Type B pancreatic cell (in vitro differentiated cells): ENCODE results near the gene OR2T12. TPM values are rescaled to one million over a fixed set of nuclear protein-coding genes. Genes with fewer than 3 reads are reported as not detected.

Experiments
- DNase-seq: peaks from one replicate; pipeline ENCODE4 v3.0.0; 2021; ENCODE audit warnings: mixed read lengths; ENCODE audit not compliant: unreplicated experiment; ENCODE audit errors: extremely low spot score
- H3K27ac Mint-ChIP-seq: 2 replicates; pipeline ENCODE4 v1.8.0; 2021; ENCODE audit warnings: mild to moderate bottlenecking, mixed read lengths
- H3K27me3 Mint-ChIP-seq: 2 replicates; pipeline ENCODE4 v1.8.0; 2021; ENCODE audit warnings: mixed read lengths
- H3K36me3 Mint-ChIP-seq: 2 replicates; pipeline ENCODE4 v1.8.0; 2021; ENCODE audit warnings: mixed read lengths
- H3K4me1 Mint-ChIP-seq: one replicate; pipeline ENCODE4 v1.8.0; 2021; ENCODE audit warnings: mixed read lengths; ENCODE audit not compliant: unreplicated experiment
- H3K4me3 Mint-ChIP-seq: 2 replicates; pipeline ENCODE4 v1.8.0; 2021; ENCODE audit warnings: mild to moderate bottlenecking, mixed read lengths
- H3K9me3 Mint-ChIP-seq: 2 replicates; pipeline ENCODE4 v1.8.0; 2021; ENCODE audit warnings: mixed read lengths
- total RNA-seq: library from RNA; stranded (reverse); gene quantifications from 2 replicates; pipeline ENCODE4 v1.2.1, GENCODE V29; 2021; ENCODE audit warnings: low replicate concordance
- TF ChIP-seq, protein P1 (sequence below): fragments of 200-600 bp; sonication (generic); conservative IDR thresholded peaks from 2 replicates; pipeline ENCODE4 v1.5.0; 2021; ENCODE audit warnings: antibody characterized with exemption, mild to moderate bottlenecking

OR2T12 gene
- total RNA-seq, 1 donor from 2014 or later: not detected

DNA sequence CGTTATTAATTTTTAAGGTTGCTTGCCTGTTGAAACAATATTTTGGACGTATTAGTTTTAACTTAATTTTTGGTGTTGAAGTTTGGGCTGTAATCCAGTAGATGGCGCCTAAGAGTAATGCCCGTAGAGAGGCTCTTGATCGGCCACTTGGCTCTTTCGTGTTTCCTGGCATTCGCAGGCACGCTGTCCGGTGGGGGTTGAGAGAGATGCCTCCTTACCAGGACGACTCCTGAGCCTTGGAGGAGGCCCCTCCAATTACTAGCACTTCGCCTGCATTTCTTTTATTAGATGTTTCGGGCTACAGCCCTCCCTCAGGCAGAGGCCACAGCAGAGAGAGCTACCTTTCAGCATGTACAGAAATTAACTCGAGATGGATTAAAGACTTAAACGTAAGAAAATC is 60.0 kb downstream of the OR2T12 start:
- no peak for DNase-seq
- no peak overlapping the region for H3K4me3 Mint-ChIP-seq
- no peaks in the 10 kb centered on the region for H3K36me3 Mint-ChIP-seq
- TF ChIP-seq, protein P1, sequence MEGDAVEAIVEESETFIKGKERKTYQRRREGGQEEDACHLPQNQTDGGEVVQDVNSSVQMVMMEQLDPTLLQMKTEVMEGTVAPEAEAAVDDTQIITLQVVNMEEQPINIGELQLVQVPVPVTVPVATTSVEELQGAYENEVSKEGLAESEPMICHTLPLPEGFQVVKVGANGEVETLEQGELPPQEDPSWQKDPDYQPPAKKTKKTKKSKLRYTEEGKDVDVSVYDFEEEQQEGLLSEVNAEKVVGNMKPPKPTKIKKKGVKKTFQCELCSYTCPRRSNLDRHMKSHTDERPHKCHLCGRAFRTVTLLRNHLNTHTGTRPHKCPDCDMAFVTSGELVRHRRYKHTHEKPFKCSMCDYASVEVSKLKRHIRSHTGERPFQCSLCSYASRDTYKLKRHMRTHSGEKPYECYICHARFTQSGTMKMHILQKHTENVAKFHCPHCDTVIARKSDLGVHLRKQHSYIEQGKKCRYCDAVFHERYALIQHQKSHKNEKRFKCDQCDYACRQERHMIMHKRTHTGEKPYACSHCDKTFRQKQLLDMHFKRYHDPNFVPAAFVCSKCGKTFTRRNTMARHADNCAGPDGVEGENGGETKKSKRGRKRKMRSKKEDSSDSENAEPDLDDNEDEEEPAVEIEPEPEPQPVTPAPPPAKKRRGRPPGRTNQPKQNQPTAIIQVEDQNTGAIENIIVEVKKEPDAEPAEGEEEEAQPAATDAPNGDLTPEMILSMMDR: peak; percentile 70
- peaks cover 5% of the 10 kb centered on the region for H3K9me3 Mint-ChIP-seq
- H3K27ac Mint-ChIP-seq: no peak overlapping the region
- H3K4me1 Mint-ChIP-seq: no peaks in the 10 kb centered on the region
- no peaks in the 10 kb centered on the region for H3K27me3 Mint-ChIP-seq

Other genes with a start within 250 kb of the OR2T12 start
- gene OR2L13, start 208.2 kb downstream of the OR2T12 start, total RNA-seq: not detected in 2 replicates
- not detected in 2 replicates for gene OR2M5, start 158.3 kb downstream of the OR2T12 start, total RNA-seq
- gene OR2M2, start 128.6 kb downstream of the OR2T12 start, total RNA-seq: not detected in 2 replicates
- not detected in 2 replicates for gene OR2M3, start 106.2 kb downstream of the OR2T12 start, total RNA-seq
- gene OR2M4, start 72.0 kb downstream of the OR2T12 start, total RNA-seq: not detected in 2 replicates
- gene OR2T33, start 25.4 kb downstream of the OR2T12 start, total RNA-seq: not detected in 2 replicates
- not detected in 2 replicates for gene OR2M7, start 21.1 kb upstream of the OR2T12 start, total RNA-seq
- gene OR14C36, start 45.4 kb upstream of the OR2T12 start, total RNA-seq: not detected in 2 replicates
- gene OR2T4, start 58.2 kb upstream of the OR2T12 start, total RNA-seq: not detected in 2 replicates
- not detected in 2 replicates for gene OR2T6, start 72.3 kb upstream of the OR2T12 start, total RNA-seq
- not detected in 2 replicates for gene OR2T1, start 99.6 kb upstream of the OR2T12 start, total RNA-seq
- not detected in 2 replicates for gene OR2T2, start 142.2 kb upstream of the OR2T12 start, total RNA-seq
- not detected in 2 replicates for gene OR2T3, start 169.9 kb upstream of the OR2T12 start, total RNA-seq
- not detected in 2 replicates for gene OR2T5, start 185.2 kb upstream of the OR2T12 start, total RNA-seq
- gene OR2G6, start 204.6 kb upstream of the OR2T12 start, total RNA-seq: not detected in 2 replicates